GM10266 (cell line): Measurements from ENCODE around the gene OSBPL8.
A peak's percentile ranks its signal among the peaks of the same experiment; 100 is the strongest.

ENCODE experiments used
- DNase-seq: peaks from one replicate; pipeline ENCODE4 v3.0.0; 2012; ENCODE audit errors: extremely low spot score
- TF ChIP-seq, protein P1 (sequence below): IDR thresholded peaks from 2 replicates; pipeline ENCODE4 v1.5.1; 2012; ENCODE audit warnings: mild to moderate bottlenecking, low read depth; ENCODE audit not compliant: control insufficient read depth, insufficient read depth; ENCODE audit errors: missing control alignments

The OSBPL8 gene

DNA sequence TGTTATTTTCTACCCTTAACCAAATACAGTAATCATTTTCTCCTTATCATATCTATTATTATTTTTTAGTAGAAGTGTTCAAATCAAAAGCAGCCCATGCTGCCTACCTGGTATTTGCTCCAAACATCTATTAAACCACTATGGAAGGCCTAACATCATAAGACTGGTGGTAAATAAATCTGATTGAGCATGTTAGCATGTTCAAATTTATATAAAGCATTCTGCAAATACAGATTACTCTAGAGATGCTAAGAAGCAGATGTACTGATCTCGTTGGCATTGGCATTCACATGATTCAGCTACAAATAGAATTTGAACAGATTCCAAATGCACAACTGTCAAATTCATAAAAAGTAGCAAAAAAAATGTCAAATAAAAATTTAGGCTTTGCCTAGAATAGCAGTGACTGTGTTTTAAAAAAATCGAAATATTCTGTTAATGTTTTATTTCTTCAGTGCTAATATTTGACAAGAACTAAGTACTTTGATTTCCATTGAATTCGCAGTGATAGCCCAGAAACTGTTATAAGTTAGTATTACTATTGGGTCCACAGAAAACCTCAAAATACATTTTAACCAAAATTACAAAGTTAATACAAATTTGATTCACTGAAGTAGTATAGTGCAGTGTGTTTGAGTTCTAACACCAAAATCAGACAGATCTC lies 9.4 kb upstream of the OSBPL8 start:
- DNase-seq, result no peak
- TF ChIP-seq, protein P1, sequence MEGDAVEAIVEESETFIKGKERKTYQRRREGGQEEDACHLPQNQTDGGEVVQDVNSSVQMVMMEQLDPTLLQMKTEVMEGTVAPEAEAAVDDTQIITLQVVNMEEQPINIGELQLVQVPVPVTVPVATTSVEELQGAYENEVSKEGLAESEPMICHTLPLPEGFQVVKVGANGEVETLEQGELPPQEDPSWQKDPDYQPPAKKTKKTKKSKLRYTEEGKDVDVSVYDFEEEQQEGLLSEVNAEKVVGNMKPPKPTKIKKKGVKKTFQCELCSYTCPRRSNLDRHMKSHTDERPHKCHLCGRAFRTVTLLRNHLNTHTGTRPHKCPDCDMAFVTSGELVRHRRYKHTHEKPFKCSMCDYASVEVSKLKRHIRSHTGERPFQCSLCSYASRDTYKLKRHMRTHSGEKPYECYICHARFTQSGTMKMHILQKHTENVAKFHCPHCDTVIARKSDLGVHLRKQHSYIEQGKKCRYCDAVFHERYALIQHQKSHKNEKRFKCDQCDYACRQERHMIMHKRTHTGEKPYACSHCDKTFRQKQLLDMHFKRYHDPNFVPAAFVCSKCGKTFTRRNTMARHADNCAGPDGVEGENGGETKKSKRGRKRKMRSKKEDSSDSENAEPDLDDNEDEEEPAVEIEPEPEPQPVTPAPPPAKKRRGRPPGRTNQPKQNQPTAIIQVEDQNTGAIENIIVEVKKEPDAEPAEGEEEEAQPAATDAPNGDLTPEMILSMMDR, result no peak

DNA sequence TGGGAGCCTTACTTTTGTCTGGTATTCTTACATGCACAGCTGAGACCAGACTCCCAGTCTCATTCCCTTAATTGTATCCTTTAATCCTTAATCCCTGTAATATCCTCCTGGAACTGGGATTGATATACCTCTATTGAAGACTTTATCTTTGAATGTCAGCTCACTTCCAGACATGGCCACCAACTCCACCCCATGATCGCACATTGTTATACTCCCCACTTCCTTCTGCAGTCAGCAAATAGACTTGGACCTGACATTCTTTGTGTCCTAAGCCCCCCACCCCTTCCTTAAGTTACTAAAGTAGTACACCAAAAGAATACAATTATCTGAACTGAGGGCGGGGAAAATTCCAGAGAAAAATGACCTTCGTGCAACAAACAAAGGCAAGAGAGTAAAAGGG lies 8.6 kb upstream of the OSBPL8 start:
- DNase-seq, result no peak
- TF ChIP-seq, protein P1, result no peak

DNA sequence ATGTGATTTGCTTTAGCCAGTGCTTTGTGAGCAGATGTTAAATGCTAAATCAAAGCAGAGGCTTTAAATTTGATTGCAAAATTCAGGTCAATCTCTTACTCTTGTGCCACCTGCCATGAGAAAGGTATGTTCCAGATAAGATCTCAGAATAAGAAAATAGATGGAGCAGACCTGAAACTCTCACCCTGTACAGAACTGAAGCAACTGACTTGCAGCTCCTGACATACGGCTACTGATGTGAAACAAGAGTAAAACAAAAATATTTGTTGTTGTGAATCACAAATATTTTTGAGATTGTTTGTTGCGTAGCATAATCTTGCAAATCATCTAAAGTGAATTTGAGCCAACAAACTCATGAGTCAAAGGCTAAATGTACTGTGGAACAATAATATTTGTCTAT lies 3.5 kb upstream of the OSBPL8 start:
- TF ChIP-seq, protein P1, result no peak
- no peak for DNase-seq

DNA sequence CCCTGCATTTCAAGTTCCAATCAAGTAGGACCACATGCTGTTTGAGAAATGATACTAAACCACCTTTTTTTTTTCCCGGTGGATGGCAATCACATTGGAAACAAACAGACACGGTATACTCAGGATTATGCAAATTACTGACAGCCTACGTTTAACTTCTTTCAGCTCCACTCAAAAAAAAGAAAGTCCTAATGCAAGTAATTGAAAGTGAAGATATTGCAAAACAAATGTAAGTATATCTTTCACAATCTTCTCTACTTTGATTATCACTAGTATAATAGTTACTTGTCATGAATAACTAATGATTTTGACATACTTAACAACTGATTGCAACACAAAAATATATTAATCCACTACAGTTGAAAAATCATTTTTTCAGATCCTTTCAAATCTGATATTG lies 2.6 kb upstream of the OSBPL8 start:
- TF ChIP-seq, protein P1, result no peak
- DNase-seq, result no peak

DNA sequence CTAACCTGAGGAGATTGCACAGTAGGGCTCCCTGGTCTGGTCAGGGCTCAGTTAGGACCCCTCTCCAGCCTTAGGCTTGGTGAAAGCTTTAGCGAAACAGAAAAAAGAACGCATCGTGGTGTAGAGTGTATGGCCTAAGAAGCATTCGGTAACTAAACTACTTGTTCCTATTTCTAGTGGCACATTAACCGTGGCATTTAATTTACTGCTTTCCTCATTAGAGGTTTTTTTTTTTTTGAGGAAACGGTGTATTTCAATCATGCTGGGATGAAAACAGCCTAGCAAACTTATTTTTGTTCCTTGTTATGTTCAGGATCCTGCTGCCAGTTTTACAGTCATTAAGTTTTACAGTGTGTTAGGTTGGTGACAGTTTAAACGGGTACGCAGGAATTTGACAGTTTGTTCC lies 518 bp upstream of the OSBPL8 start:
- TF ChIP-seq, protein P1, result no peak
- no peak for DNase-seq

DNA sequence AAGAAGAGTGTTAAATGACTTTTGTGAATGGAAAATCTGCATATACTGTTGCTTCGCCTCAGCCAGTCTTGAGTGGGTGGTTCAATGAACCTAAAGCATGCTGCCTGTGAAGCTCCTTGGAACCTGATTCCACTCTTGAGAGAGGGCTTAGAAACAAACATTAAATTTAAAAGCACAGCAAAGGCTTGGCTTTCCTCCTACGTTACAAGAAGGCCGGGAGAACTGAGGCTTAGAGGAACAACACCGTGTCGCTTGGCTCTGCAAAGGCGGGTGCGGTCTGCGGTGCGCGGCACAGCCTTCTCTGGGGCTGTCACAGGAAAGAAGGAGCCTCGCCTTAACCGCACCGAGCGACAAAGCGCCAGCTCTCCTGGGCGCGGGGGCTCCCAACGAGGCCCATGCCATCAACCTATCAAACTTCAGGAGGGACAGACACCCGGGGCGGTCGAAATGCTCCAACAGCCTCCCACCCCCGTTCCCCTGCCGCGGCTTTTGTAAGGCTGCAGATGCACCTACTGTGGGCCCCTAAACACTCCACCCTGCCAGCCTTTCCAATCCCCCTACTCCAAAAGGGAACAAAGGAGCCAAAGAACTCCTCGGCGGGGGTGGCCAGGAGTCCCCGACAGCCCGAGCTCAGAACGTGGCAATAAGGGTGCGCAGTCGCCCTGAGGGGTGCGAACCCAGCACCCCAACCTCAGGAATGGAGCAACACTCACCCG lies 729 bp downstream of the OSBPL8 start:
- peak; percentile 49 for DNase-seq
- TF ChIP-seq, protein P1, result no peak

DNA sequence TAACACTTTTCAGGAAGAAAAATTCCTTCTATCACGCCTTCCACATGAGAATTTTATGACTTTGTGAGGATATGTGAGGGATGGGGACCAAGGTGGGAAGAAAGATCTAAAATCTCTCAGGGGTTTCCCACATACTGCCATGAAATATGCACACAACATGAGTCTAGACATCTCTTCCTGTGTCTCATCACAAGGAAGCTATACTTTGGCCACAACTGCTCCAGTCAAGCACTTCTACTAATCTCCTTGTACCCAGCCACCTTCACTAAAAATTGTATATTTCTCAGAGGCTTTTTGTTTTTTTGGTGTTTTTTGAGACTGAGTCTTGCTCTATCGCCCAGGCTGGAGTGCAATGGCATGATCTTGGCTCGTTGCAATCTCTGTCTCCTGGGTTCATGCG lies 3.2 kb downstream of the OSBPL8 start:
- TF ChIP-seq, protein P1, result no peak
- no peak for DNase-seq
